Activated CD8-positive, alpha-beta memory T cell treated with anti-CD3 and anti-CD28 coated beads, Interleukin-2, amount 50 U/mL, for 24 hours (primary cell): ENCODE data around the gene TMEM123.

Source experiments
- DNase-seq: peaks from one replicate; pipeline ENCODE4 v3.0.0-alpha.2; 2020; ENCODE audit errors: extremely low read depth

The TMEM123 gene

DNA sequence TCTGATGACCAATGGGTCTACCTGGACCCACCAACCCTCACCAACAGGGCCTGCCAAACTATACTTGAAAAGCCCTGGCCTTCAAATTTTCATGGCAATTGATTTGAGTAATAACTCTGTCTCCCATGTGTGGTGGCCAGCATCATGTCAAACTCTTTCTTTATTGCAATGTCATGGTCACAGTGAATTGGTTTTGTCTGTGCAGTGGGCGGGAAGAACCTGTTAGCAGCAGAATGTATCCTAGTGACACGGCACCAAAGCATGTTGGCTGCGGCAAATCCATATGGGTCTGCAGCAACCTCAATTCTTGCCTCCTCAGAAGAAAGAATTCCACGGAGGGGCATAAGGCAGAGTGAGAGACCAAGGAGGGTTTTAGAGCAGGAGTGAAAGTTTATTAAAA lies 19.6 kb upstream of the TMEM123 start:
- DNase-seq, result no peak

DNA sequence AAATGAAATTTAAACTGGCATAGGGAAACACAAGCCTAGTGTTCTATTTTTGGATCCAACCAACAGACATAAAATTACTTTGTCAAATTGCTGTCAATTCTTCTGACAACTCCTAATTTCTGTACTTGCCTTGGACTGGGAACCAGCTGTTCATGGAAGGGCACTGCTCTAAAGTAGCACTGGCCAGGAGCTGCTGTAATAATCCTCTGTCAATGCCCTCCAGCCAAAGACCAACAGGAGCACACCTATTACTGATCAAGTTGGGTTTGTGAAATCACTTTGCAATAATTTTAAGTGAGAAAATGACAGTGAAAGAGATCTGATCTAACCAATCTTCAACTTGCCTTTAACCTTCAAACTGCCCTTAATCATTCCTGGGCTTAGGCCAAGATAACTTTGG lies 18.9 kb upstream of the TMEM123 start:
- DNase-seq, result no peak

DNA sequence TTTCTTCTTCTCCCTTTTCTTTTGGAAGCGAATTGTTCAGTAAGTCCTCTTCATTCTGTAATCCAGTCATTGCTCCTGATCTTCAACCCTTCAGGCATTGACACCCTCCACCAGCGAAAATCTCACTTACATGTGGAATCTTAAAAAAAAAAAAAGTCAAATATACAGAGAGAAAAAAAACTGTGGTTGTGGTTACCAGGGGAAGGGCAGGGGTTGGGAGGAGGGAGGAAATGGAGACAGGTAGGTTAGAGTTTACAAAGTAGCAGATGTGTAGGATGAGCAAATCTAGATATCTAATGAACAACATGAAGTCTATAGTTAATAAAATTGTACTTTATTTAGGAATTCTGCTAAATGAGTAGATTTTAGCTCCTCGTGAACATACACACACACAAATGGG lies 17.7 kb upstream of the TMEM123 start:
- no peak for DNase-seq

DNA sequence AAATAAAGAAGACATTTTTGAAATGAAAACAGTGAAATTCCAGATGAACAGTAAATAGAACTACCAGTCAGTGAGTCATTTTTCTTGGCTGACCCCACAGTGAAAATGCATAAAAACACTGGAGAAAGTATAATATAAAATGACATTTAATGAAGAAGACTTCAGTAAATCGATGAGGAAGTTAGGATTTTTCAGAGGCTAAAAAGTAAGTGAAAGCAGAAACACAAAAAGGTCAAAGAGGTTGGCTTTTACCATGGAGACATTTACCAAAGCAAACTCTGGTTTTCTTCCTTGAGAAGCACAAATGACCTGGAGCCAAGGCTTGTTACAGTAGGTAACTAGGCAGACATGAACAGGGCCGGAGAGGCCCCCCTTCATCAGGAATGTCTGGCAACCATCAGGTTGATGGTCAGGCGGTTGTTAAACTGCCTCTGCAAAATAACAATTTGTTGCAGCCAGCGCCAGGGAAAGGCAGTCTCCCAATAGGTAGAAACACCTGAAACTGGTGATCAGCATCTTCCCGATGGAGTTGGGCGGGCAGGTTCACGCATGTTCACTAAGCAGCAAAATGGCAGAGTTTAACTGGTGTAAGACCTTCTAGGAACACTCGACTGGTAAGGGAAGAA lies 16.7 kb upstream of the TMEM123 start:
- DNase-seq, result no peak

DNA sequence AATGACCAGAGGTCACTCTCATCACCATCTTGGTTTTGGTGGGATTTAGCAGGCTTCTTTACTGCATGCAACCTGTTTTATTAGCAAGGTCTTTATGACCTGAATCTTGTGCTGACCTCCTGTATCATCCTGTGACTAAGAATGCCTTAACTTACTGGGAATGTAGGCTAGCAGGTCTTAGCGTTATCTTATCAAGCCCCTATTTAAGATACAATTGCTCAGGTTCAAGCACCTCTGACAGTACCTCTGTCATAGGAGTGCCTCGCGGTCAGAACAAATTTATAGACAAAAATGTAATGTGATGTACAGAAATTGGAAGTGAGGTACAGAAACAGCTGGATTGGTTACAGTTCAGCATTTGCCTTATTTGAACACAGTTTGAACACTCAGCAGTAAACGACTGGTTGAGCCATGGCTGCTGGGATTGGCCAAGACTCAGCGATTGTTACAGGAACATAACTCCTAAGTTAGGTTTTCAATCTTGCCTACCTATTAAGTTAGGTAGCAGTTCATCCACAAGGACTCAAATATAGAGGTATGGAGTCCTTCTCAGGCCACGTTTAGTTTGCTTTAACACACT lies 16.1 kb upstream of the TMEM123 start:
- no peak for DNase-seq

DNA sequence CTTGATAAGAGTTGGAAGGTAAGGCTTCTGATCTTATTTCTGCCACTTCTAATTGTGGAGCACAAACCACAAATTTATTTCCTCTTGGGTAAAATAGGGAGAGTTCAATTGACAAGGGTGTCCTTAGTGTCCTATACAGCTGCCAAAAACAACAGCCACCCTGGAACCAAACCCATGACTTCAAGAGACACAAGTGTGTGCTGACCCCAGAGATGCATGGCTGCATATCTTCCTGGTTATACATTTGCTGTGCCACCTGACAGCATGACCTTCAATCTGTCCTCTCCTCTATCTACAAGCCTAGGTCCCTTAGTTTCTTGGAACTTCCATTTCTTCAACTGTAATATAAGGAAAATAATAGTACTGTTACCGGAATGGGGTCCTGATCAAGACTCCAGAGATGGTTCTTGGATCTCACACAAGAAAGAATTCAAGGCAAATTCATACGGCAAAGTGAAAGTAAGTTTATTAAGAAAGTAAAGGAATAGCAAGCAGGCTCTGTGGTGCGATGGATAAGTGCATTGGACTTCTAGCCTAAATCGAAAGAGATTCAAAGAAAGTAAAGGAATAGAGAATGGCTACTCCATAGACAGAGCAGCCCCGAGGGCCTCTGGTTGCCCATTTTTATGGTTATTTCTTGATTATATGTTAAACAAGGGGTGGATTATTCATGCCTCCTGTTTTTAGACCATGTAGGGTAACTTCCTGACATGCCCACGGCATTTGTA lies 15.5 kb upstream of the TMEM123 start:
- no peak for DNase-seq

DNA sequence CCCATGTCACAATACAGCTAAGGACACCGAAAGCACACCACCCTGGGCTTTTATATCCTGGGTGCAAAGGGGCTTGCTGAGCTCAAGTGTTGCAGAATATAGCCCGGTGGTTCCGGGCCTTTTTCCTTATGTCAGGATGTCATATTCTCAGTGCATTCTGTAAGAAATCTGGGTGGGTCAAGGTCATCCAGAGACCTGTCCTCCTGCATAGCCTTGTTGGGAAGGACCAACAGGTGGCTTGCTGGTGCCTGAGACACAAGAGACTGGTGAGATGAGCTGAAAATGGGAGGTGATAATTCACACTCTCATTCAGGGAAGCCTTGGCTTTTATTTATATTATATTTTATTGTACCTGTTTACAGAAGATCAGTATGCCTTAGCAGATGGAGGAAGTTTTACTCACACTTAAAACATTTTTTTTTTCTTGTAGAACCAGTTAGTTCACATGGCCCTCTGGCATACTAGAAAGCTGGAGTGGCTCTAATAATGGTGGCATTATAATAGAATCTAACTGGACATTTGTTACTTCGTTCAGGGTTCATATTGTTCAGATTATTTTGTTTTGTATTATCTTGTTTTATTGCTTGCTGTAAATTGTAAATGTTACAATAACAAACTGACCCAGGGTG lies 14.6 kb upstream of the TMEM123 start:
- no peak for DNase-seq

DNA sequence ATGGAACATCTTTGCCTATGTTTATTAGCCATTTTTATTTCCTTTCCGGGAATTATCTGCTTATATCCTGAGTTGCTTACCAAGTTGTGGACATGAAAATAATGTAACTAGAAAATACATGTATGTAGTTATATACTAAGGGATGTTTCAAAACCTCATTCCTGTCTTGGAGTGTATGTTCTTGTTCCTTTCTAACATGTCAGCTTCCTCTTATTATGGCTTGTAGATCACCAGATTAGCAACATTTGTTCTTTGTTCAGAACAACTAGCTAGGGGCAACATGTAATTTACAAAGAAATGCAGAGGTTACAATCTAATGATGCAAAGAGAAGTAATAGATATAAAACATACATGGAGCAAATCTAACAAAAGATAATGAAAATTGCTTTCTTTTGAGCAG lies 13.1 kb upstream of the TMEM123 start:
- no peak for DNase-seq

DNA sequence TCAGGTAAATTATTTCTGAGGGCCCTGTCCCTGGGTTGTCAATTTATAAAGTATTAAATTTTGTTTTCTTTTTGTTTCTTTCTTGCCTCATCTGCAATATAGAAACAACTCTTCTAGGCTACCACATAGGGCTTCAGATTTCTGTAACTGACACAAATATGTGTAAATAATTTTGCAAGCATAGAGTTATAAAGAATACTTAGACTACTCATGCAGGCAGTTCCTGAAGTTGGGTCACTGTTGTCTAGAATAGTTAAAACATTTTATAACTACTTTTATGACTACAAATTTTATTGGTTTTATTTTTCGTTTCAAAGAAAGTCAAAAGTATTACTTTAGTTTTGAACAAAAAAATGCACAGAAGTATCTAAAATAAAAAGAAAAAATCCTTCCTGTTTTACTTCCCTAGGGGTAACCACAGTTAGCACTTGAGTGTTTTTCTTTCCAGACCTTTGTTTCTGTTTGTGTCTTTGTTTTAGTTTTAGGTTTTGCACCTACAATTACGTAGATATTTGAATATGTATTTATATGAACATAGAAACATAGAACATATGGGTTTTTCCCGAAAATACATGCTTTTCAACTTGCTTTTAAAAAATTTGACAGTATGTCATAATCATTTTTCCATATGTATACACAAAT lies 12.4 kb upstream of the TMEM123 start:
- DNase-seq, result no peak

DNA sequence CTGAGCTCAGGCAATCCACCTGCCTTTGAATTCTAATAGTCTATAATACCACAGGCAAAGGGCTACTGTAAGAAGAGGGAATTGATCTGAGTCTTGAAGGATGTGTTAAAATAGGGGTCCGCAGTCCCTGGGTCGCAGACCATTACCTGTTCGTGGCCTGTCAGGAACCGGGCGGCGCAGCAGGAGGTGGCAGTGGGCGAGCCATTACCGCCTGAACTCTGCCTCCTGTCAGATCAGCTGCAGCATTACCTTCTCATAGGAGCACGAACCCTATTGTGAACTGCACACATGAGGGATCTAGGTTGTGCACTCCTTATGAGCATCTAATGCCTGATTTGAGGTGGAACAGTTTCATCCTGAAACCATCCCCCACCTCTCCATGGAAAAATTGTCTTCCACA lies 11.5 kb upstream of the TMEM123 start:
- no peak for DNase-seq

DNA sequence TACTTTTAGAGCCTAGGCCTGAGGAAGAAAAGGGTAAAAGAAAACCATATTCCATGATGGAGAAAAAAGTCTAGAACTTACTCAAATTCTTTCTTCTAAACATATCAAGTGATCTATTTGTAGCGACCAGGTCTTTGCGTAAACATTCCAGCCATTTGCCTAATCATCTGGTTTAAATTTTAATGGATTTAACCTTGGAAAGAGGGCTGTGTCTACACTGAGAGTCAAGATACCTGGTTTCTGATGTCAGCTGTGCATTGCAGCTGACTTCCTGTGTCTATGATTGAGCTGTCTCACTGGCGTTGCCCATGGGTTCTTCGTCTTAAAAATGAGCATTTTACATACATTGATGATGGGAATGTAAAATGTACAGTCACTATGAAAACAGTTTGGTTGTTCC lies 10.0 kb upstream of the TMEM123 start:
- no peak for DNase-seq

DNA sequence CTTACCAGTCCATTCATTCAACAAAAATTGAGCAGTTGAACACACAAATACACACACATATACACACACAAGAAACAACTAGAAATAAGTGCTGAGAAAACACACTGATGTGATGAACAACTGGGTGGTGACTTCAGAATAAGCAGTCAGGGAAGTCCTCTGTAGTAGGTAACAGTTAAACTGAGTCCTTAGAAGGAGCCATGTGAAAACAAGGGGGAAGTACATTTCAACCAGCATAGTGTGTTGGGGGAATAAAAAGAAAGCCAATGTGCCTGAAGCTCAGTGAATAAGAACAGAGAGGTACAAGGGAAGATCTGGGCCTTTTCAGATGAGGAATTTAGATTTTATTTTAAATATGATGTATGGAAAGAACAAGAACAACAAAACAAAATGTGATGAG lies 6.8 kb upstream of the TMEM123 start:
- DNase-seq, result no peak

DNA sequence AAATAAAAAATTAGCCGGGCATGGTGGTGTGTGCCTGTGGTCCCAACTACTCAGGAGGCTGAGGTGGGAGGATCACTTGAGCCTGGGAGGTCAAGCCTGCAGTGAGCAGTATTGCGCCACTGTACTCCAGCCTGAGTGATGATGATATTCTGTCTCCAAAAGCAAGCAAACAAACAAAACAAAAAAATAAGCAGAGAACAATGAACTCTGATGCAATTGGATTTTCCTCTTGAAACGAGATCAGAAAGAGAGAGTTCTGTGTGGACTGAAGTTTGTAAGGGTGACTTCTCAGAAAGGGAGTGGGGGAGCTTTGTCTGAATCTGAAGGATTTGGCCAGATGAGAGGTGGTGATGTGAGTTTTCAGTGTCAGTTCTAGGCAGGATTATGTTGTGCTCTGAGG lies 6.0 kb upstream of the TMEM123 start:
- no peak for DNase-seq

DNA sequence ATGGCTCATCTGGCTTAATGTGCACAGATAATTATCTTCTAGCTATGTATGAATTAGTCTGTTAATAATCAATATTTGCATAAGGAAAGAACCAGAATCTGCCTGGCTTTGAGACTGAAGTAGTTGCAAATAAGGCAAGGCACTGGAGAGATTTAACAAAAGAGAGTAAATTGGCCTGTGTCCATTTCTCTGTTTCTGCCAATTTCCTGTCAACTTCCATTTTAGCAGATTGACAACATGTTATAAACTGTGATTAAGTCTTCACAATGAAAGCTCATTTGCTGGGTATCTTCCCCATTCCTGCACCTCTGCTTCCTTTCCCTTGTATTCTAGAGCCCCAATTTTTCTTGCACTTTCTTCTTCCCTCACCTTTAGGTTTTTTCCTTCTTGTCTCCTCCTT lies 5.3 kb upstream of the TMEM123 start:
- no peak for DNase-seq

DNA sequence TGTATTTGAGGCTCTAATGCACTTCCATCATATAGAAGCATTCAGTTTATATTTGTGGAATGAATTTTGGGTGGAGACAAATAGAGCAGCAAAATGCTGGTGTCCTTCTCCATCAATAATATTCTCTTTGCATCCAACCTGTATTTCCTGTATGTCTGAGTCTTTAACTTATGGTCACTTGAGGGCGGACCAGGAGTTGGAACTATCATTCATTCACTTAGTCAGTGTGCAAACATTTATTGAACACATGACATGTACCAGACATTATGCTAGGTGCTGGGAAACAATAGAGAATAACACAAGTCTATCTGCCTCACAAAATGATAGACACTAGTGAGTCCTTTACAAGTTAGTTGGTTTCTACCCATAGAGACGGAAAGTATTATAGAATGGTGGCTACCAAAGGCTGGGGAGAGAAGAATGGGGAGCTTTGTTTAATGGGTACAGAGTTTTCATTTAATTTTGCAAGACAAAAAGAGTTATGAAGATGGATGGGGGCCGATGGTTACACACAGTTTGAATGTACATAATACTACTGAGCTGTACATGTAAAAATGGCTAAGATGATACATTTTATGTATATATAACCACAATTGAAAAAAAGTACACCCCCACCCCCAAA lies 4.6 kb upstream of the TMEM123 start:
- no peak for DNase-seq

DNA sequence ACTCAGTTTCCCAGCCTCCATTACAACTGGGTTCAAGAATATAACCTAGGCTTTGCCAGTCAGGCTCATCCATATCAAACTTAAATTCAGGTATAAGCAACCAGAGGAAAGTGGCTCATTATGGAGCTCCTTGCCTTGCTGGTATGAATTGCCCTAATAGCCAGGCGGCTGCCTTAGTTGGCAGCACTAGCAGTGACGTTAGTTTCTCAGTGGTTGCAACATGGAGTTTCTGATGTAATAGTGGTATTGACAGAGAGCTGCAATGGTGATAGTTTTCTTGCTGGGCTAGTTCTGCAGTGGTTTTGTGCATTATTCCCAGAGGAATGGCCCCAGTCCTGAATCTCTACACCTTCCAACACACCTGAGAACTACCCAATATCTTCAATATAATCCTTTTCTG lies 3.8 kb upstream of the TMEM123 start:
- no peak for DNase-seq

DNA sequence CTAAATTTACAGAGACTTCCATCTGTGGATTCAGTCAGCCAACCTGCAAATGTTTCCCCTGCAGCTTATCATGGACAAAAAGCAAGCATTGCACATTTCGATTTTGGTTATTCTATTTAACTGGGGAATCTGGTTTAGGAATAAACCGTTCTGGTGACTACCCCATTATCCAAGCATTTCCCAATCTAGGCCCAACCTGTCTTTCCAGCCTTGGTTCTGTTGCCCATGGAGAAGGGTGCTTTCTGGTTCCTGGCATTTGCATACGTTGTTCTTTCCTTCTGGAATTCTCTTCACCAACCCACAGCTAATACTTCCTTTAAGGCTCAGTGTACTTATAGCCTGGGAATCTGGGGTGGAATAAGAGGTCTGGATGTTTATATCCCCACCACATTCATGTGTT lies 1.4 kb upstream of the TMEM123 start:
- no peak for DNase-seq

DNA sequence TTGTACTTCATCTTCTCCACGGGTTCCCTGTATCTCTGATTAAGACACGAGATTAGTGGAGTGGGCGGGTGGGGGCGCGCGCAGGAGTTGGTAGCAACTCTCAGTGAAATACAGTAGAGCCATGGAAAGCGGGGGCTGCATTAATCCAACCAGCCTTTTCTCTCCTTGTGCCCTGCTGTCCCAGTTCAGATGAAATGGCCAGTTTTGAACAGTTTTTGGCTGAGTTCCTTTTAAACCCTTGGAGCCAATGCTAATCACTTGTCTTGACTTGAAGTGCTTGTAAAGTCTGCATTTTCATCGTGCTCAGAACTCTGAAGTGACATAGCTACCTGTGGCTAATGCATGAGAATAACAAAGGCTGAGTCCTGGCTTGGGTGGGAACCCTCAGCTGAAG lies 734 bp upstream of the TMEM123 start:
- no peak for DNase-seq

DNA sequence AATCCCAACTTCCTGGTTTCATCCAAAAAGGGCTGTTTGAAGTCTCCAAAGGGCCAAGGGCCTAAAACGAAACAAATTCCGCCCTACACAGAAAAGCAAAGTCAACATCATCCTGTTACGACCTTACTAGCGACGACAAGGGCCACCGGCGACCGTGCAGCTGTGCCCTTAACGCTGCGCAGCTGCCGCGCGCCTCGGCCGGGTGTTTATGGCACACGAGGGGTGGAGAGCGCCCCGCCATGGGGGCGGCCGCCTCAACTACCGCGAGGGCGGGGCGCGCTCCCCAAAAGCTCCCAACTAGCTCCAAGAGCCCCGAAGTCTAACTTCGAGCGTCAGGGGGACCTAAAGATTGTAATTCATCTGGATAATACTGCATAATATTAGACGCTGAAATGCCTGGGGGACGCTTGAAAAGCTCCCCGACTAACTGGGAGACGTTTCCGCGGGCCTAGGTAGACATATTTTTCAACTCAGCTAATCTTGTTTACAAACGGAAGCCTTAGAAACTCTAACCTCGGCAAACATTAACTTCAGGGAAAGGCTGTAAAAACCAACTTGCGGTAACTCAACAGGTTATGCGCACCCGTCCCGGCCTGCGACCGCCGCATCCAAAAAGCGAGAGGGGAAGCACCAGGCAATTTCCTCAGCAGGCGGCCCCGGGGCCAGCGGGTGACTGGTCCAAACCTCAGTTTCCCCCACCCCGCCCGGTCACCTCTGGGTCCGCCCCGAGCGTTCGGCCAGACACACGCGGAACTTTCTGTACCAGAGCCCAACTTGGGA lies 694 bp downstream of the TMEM123 start:
- DNase-seq, result no peak

DNA sequence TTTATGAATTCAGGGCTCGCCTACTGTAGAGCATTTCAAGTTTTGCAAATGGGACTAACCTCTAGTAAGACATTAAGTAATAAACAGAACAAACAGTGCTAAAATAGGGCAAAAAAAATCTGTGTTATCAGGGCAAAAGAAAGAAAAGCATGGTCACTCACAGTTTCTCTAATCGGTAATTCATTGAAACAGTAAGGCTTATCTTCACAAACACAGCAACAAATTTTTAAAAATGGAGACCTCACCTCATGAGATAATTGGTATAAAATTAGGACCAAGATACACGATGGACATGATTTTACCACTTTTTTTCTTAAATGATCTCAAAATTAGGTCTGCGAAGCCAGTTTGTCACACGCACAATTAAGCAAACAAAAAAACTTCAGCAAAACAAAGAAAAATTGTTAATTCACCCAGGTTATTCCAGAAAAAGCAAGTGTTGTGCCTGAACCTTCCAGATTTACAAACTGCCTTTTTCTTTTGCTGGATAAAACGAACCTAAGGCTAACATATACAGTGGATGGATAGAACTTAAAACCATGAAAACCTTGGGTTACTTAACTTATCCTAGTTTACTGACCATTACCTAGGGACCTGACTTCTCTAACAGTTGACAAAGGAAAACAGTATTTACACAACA lies 1.4 kb downstream of the TMEM123 start:
- DNase-seq, result no peak
